Gastroesophageal sphincter (tissue), 4 donors: ENCODE measurements around the gene CDH3. TPM values are rescaled to one million over a fixed set of nuclear protein-coding genes. Genes with fewer than 3 reads are reported as not detected.

ENCODE experiments used
- ATAC-seq: fragments of 150-250 bp; one replicate; pipeline ENCODE4 v1.9.1; 2016; ENCODE audit warnings: mild to moderate bottlenecking, moderate library complexity
- H3K27ac ChIP-seq, 4 donors: fragments of 200-600 bp; sonication (generic) in 3 of 4; 1 replicate in 3 of 4; 2 replicates in 1 of 4; pipeline ENCODE4 v1.5.1; 2016 to 2019
- H3K27me3 ChIP-seq: fragments of 200-600 bp; sonication (generic); one replicate; pipeline ENCODE4 v1.5.1; 2019
- H3K36me3 ChIP-seq, 2 donors: fragments of 200-600 bp; sonication (generic); one replicate each; pipeline ENCODE4 v1.5.1; 2019; ENCODE audit warnings: control low read depth in 1 of 2
- H3K4me1 ChIP-seq, 3 donors: fragments of 200-600 bp; sonication (generic); 1 replicate in 2 of 3; 2 replicates in 1 of 3; pipeline ENCODE4 v1.5.1; 2016 to 2019; ENCODE audit warnings: control low read depth in 2 of 3
- H3K4me3 ChIP-seq, 2 donors: fragments of 200-600 bp; sonication (generic); one replicate each; pipeline ENCODE4 v1.5.1; 2019; ENCODE audit warnings: mild to moderate bottlenecking in 1 of 2, moderate library complexity in 1 of 2
- H3K9me3 ChIP-seq, 3 donors: fragments of 200-600 bp; sonication (generic); one replicate each; pipeline ENCODE4 v1.5.1; 2017 to 2019; ENCODE audit warnings: control low read depth in 2 of 3
- CTCF ChIP-seq, 4 experiments: fragments of 200-600 bp in 2 of 4; fragments of 450-650 bp in 2 of 4; sonication (generic) in 1 of 4; IDR thresholded peaks; one replicate each; pipeline ENCODE4 v1.5.1; 2017 to 2019; ENCODE audit warnings: antibody characterized with exemption in 4 of 4, mild to moderate bottlenecking in 2 of 4, moderate library complexity in 2 of 4
- EP300 ChIP-seq: sonication (generic); formaldehyde crosslinking; IDR thresholded peaks from one replicate; pipeline ENCODE4 v1.6.1; 2017; ENCODE audit warnings: antibody characterized with exemption, mild to moderate bottlenecking
- POLR2A ChIP-seq, 2 donors: fragments of 450-650 bp; IDR thresholded peaks; one replicate each; pipeline ENCODE4 v1.6.1; 2017; ENCODE audit warnings: antibody characterized with exemption in 2 of 2, mild to moderate bottlenecking in 2 of 2, moderate library complexity in 1 of 2
- POLR2AphosphoS5 ChIP-seq: sonication (generic); formaldehyde crosslinking; IDR thresholded peaks from one replicate; pipeline ENCODE4 v1.6.1; 2017; ENCODE audit warnings: antibody characterized with exemption
- WGBS, 2 donors: methylation state at CpG; one replicate each; pipeline ENCODE4 v1.1.5; 2018; ENCODE audit warnings: low coverage in 1 of 2; 5-methylcytosine and 5-hydroxymethylcytosine counted together
- total RNA-seq, 4 donors: library from RNA; depleted of rRNA; stranded (reverse); fragments of >200 nt; gene quantifications; one replicate each; pipeline ENCODE4 v1.1.0, GENCODE V29; 2016

The CDH3 gene
- total RNA-seq, 4 donors from 2014 or later, result 0.12 to 10.3 (median 4.6) TPM

- Histone ChIP-seq H3K4me3 (no peak overlapping the region), H3K27ac (no peak overlapping the region), H3K36me3 (no peaks in the 10 kb centered on the region), H3K27me3 (peaks cover 65% of the 10 kb centered on the region), H3K9me3 (no peaks in the 10 kb centered on the region), H3K4me1 (no peaks in the 10 kb centered on the region)
- no peak for ATAC-seq
- 94% methylated on average over 2 of the region's 3 CpGs; no CpG with 5 or more reads in 1 of the 2 donors for WGBS, 2 donors
- TF ChIP-seq CTCF (IDR thresholded peaks at IDR 0.05), result no peak
- TF ChIP-seq EP300, result no peak
- no peak for TF ChIP-seq POLR2A (IDR thresholded peaks at IDR 0.05)
- TF ChIP-seq POLR2AphosphoS5, result no peak
Measured at GRCh38 chr16:68731637-68732036, 86.5 kb downstream of the CDH3 start.

GRCh38 chr16:68732042-68732680, 87.1 kb downstream of the CDH3 start:
- Histone ChIP-seq H3K4me1 (peaks cover 0 to 5% (median 0%) of the 10 kb centered on the region in 3 donors), H3K9me3 (no peaks in the 10 kb centered on the region), H3K36me3 (no peaks in the 10 kb centered on the region), H3K4me3 (no peak overlapping the region), H3K27ac (no peak overlapping the region), H3K27me3 (peaks cover 68% of the 10 kb centered on the region)
- WGBS, 2 donors, result 36 to 65% methylated on average over 4 to 6 of the region's 8 CpGs
- no peak for ATAC-seq
- TF ChIP-seq POLR2AphosphoS5 (no peak), POLR2A (IDR thresholded peaks at IDR 0.05) (no peak), CTCF (IDR thresholded peaks at IDR 0.05) (no peak), EP300 (no peak)

GRCh38 chr16:68732741-68733399, 87.8 kb downstream of the CDH3 start:
- Histone ChIP-seq H3K4me3 (no peak overlapping the region), H3K9me3 (no peaks in the 10 kb centered on the region), H3K27me3 (peaks cover 68% of the 10 kb centered on the region), H3K27ac (no peak overlapping the region), H3K36me3 (no peaks in the 10 kb centered on the region), H3K4me1 (peaks cover 0 to 12% (median 4%) of the 10 kb centered on the region in 3 donors)
- TF ChIP-seq EP300 (no peak), CTCF (IDR thresholded peaks at IDR 0.05) (no peak), POLR2A (IDR thresholded peaks at IDR 0.05) (no peak), POLR2AphosphoS5 (no peak)
- WGBS, 2 donors, result 70% methylated on average over 4 of the region's 4 CpGs; no CpG with 5 or more reads in 1 of the 2 donors
- ATAC-seq, result no peak

- ATAC-seq, result no peak
- no peaks in the 10 kb centered on the region for H3K36me3 ChIP-seq
- no peak overlapping the region for H3K27ac ChIP-seq
- WGBS, 2 donors, result 98% methylated on average over 6 to 9 of the region's 9 CpGs
- no peak overlapping the region for H3K4me3 ChIP-seq
- no peaks in the 10 kb centered on the region for H3K9me3 ChIP-seq
- TF ChIP-seq POLR2AphosphoS5, result no peak
- no peak for TF ChIP-seq EP300
- TF ChIP-seq POLR2A (IDR thresholded peaks at IDR 0.05), result no peak
- TF ChIP-seq CTCF (IDR thresholded peaks at IDR 0.05), result no peak
- H3K4me1 ChIP-seq, result peaks cover 0 to 18% (median 4%) of the 10 kb centered on the region in 3 donors
- peaks cover 68% of the 10 kb centered on the region for H3K27me3 ChIP-seq
Measured at GRCh38 chr16:68733570-68733969, 88.5 kb downstream of the CDH3 start.

GRCh38 chr16:68734782-68735181, 89.7 kb downstream of the CDH3 start:
- Histone ChIP-seq H3K27me3 (peaks cover 62% of the 10 kb centered on the region), H3K4me1 (peaks cover 0 to 18% (median 4%) of the 10 kb centered on the region in 3 donors), H3K9me3 (no peaks in the 10 kb centered on the region), H3K4me3 (no peak overlapping the region), H3K27ac (no peak overlapping the region), H3K36me3 (no peaks in the 10 kb centered on the region)
- TF ChIP-seq CTCF (IDR thresholded peaks at IDR 0.05), result no peak
- no peak for TF ChIP-seq POLR2A (IDR thresholded peaks at IDR 0.05)
- no peak for TF ChIP-seq POLR2AphosphoS5
- no peak for TF ChIP-seq EP300
- WGBS, 2 donors, result 91 to 100% methylated on average over 1 of the region's 2 CpGs
- ATAC-seq, result no peak
